ENCODE measurements around the gene MRPL28. TPM values are rescaled to one million over a fixed set of nuclear protein-coding genes. Genes with fewer than 3 reads are reported as not detected.
"Not testable (repeated sequence)": the region's sequence is repeated elsewhere in the genome, so short reads cannot be mapped to it uniquely, and the experiment has no call there.

Gene MRPL28
- total and polyA plus RNA-seq, 5 experiments from 2014 or later, result 32.4 to 66.6 (median 57.4) TPM

DNA sequence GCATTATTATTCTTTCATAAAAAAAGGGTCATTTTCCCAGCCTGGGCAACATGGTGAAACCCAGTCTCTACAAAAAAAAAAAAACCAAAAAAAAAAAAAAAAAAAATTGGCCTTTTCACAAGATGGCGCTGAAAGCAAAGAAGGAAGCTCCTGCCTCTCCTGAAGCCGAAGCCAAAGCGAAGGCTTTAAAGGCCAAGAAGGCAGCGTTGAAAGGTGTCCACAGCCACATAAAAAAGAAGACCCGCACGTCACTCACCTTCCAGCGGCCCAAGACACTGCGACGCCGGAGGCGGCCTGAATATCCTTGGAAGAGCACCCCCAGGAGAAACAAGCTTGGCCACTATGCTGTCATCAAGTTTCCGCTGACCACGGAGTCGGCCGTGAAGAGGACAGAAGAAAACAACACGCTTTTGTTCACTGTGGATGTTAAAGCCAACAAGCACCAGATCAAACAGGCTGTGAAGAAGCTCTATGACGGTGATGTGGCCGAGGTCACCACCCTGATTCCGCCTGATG, 16.4 kb upstream of the MRPL28 start:
- POLR2A ChIA-PET, result interaction anchor here (0.7 to 1.2 kb wide), 3 partner anchors 13 to 179 kb away, joined by 4 read pairs; no protein-coding TSS in a partner anchor
- no peak overlapping the region for H3K4me3 Mint-ChIP-seq

DNA sequence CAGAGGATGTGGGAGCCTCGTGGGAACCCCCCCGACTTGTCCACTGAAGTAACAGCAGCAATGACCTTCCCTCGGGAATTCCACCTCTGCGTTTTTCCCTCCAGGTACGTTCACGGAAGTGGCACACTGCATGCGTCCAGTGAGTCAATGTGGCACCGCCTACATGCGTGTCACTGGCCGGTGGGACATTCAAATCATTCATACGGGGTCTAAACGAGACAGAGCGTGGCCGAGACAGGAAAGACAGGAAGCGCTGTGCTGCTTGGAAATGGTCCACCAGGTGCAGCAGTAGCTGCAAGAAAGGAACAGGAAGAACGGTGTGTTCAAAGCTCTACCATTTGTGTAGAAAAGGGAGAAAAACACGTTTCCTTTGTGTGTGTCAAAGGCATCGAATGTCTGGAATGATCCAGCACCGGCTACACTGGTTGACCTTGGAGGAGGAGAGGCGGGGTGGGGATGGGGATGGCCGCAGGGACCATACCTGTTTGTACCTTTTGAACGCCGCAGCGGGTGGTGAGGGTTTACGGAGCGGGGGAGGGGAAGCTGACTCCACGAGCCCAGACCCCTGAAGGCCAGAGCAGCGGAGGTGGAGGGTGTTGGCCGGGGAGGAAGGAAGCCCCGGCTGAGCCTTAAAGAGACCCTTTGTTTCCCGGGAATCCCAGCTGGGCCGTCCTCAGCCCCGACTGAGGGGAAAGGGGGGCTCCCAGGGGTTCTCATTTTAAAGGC, 13.2 kb upstream of the MRPL28 start:
- Mint-ChIP-seq H3K27ac (peak overlapping the region; percentile 79 to 97 (median 90)), H3K36me3 (peaks cover 0 to 5% (median 0%) of the 10 kb centered on the region in 3 donors), H3K9me3 (no peaks in the 10 kb centered on the region), H3K4me1 (peaks cover 10 to 30% (median 26%) of the 10 kb centered on the region in 4 donors), H3K27me3 (no peaks in the 10 kb centered on the region), H3K4me3 (peak overlapping the region; percentile 87 to 96 (median 93))
- POLR2A ChIA-PET, result interaction anchor here (1.1 to 6.6 kb wide), 8 partner anchors 12 to 149 kb away, joined by 3 to 72 read pairs (median 6); partner anchors contain the start of genes DECR2, FAM234A, MRPL28 and NME4
- DNase-seq (peak in 7 of 10 donors; percentile 26 to 75 (median 50)), ATAC-seq (peak; percentile 37 to 55)

More for the DNA sequence above, 16.4 kb upstream of the MRPL28 start:
- H3K9me3 Mint-ChIP-seq, result peaks cover 0 to under 1% (median 0%) of the 10 kb centered on the region in 9 donors
- peaks cover 0 to 3% (median 0%) of the 10 kb centered on the region in 3 donors for H3K36me3 Mint-ChIP-seq
- H3K27me3 Mint-ChIP-seq, result no peaks in the 10 kb centered on the region
- peaks cover 6 to 22% (median 17%) of the 10 kb centered on the region in 4 donors for H3K4me1 Mint-ChIP-seq
- peak overlapping the region in 2 of 10 donors; percentile 14 to 40 for H3K27ac Mint-ChIP-seq
- ATAC-seq (no peak), DNase-seq (no peak)

DNA sequence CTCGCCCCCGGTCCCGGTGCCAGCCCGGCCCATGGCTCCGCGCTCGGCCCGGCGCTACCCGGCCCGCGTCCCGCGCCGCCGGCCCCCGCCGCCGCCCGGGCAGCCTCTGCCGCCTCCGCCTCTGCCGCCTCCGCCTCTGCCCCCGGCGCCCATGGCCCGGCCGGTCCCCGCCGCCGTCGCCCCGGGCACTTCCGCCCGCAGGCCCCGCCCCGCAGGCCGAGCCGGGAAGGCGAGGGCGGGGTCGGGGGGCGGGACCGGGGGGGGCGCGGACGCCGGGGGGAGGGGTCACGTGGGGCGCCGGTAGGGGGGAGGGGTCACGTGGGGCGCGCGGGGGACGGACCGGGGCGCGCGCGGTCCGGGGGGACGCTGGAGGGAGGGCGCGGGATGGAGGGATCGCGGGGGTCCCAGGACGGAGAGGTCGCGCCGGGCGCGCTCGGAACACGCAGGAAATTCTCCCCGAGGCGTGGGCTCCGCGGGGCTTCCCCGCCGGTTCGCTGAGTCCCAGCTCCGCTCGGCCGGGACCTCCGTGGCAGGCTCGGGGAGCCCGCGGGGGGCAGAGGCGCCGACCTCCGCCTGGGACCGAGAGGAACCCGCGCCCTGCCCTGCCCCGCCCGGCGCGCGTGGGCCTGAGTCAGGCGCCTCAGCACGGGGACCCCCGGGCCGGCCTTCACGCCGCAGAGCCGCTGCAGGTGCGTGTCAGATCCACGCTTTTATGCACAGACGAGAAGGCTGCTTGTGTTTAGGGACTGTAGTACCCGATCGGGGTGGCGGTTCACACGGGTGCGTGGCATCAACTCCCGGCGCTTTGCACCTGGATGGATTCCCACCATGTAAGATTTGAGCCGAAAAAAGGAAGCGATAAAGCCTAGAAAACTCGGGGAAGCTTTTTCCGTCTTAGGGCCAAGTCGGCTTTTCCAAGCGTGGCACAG, 11.7 kb upstream of the MRPL28 start, which contains the start of gene PGAP6:
PGAP6 (minus strand) TSS at position 190 of the 929 bp plus-strand sequence; CDS start at position 33, 157 bp downstream.
- Mint-ChIP-seq H3K27me3 (no peaks in the 10 kb centered on the region), H3K4me1 (peaks cover 10 to 31% (median 27%) of the 10 kb centered on the region in 4 donors), H3K36me3 (peaks cover 0 to 5% (median 0%) of the 10 kb centered on the region in 3 donors), H3K4me3 (peak within 1 kb of the TSS; percentile 87 to 96 (median 93)), H3K27ac (peak within 1 kb of the TSS; percentile 80 to 97 (median 90)), H3K9me3 (no peaks in the 10 kb centered on the region)
- POLR2A ChIA-PET, result interaction anchor here (0.7 to 6.6 kb wide), 15 partner anchors 10 to 189 kb away, joined by 3 to 72 read pairs (median 5); partner anchors contain the start of genes AXIN1, CAPN15, DECR2 and FAM234A
- peak; percentile 46 to 55 for ATAC-seq
- DNase-seq, result peak; percentile 21 to 79 (median 64)

- H3K4me1 Mint-ChIP-seq, result peaks cover 10 to 31% (median 27%) of the 10 kb centered on the region in 4 donors
- peak overlapping the region in 6 of 10 donors; percentile 43 to 88 (median 80) for H3K27ac Mint-ChIP-seq
- DNase-seq (peak in 3 of 10 donors; percentile 41 to 52 (median 46)), ATAC-seq (peak; percentile 29 to 33)
- POLR2A ChIA-PET, result interaction anchor here (0.7 to 6.6 kb wide), 8 partner anchors 10 to 190 kb away, joined by 3 to 72 read pairs (median 4); partner anchors contain the start of genes DECR2, MRPL28 and RAB11FIP3
- H3K27me3 Mint-ChIP-seq, result no peaks in the 10 kb centered on the region
- no peaks in the 10 kb centered on the region for H3K9me3 Mint-ChIP-seq
- peaks cover 0 to 4% (median 0%) of the 10 kb centered on the region in 3 donors for H3K36me3 Mint-ChIP-seq
- H3K4me3 Mint-ChIP-seq, result peak overlapping the region; percentile 50 to 91 (median 76)
Measured at GRCh38 chr16:381012-381788, 10.9 kb upstream of the MRPL28 start.

GRCh38 chr16:380762-381011, 10.3 kb upstream of the MRPL28 start:
- H3K27ac Mint-ChIP-seq, result peak overlapping the region in 9 of 10 donors; percentile 77 to 98 (median 94)
- H3K4me3 Mint-ChIP-seq, result peak overlapping the region; percentile 50 to 94 (median 86)
- peaks cover 0 to 4% (median 0%) of the 10 kb centered on the region in 3 donors for H3K36me3 Mint-ChIP-seq
- H3K27me3 Mint-ChIP-seq, result no peaks in the 10 kb centered on the region
- peaks cover 10 to 31% (median 27%) of the 10 kb centered on the region in 4 donors for H3K4me1 Mint-ChIP-seq
- no peaks in the 10 kb centered on the region for H3K9me3 Mint-ChIP-seq
- ATAC-seq (no peak), DNase-seq (no peak)
- POLR2A ChIA-PET, result interaction anchor here (0.7 to 6.6 kb wide), 7 partner anchors 9 to 190 kb away, joined by 3 to 72 read pairs (median 6); partner anchors contain the start of genes DECR2, MRPL28 and RAB11FIP3

GRCh38 chr16:379961-380761, 9.8 kb upstream of the MRPL28 start:
- peaks cover 0 to 7% (median 0%) of the 10 kb centered on the region in 3 donors for H3K36me3 Mint-ChIP-seq
- POLR2A ChIA-PET, result interaction anchor here (0.7 to 6.6 kb wide), 9 partner anchors 9 to 145 kb away, joined by 3 to 72 read pairs (median 6); partner anchors contain the start of genes AXIN1, DECR2, FAM234A and MRPL28
- peaks cover 10 to 31% (median 27%) of the 10 kb centered on the region in 4 donors for H3K4me1 Mint-ChIP-seq
- peak overlapping the region; percentile 50 to 94 (median 86) for H3K4me3 Mint-ChIP-seq
- H3K9me3 Mint-ChIP-seq, result no peaks in the 10 kb centered on the region
- ATAC-seq (peak in 1 of 2 donors; percentile 57), DNase-seq (peak in 4 of 10 donors; percentile 42 to 66 (median 46))
- peak overlapping the region; percentile 77 to 98 (median 93) for H3K27ac Mint-ChIP-seq
- no peaks in the 10 kb centered on the region for H3K27me3 Mint-ChIP-seq

GRCh38 chr16:379183-379960, 9.0 kb upstream of the MRPL28 start:
- Mint-ChIP-seq H3K27me3 (no peaks in the 10 kb centered on the region), H3K9me3 (no peaks in the 10 kb centered on the region), H3K4me1 (peaks cover 10 to 30% (median 26%) of the 10 kb centered on the region in 4 donors), H3K27ac (peak overlapping the region in 9 of 10 donors; percentile 35 to 98 (median 94)), H3K4me3 (peak overlapping the region in 9 of 10 donors; percentile 83 to 94 (median 87)), H3K36me3 (peaks cover 0 to 12% (median 0%) of the 10 kb centered on the region in 3 donors)
- POLR2A ChIA-PET, result interaction anchor here (0.6 to 6.6 kb wide), 9 partner anchors 8 to 144 kb away, joined by 4 to 72 read pairs (median 6); partner anchors contain the start of genes AXIN1, DECR2, FAM234A and MRPL28
- DNase-seq (no peak), ATAC-seq (no peak)

GRCh38 chr16:378821-379182, 8.5 kb upstream of the MRPL28 start:
- Mint-ChIP-seq H3K27ac (peak overlapping the region in 9 of 10 donors; percentile 8 to 94 (median 66)), H3K27me3 (no peaks in the 10 kb centered on the region)
- DNase-seq, result no peak

DNA sequence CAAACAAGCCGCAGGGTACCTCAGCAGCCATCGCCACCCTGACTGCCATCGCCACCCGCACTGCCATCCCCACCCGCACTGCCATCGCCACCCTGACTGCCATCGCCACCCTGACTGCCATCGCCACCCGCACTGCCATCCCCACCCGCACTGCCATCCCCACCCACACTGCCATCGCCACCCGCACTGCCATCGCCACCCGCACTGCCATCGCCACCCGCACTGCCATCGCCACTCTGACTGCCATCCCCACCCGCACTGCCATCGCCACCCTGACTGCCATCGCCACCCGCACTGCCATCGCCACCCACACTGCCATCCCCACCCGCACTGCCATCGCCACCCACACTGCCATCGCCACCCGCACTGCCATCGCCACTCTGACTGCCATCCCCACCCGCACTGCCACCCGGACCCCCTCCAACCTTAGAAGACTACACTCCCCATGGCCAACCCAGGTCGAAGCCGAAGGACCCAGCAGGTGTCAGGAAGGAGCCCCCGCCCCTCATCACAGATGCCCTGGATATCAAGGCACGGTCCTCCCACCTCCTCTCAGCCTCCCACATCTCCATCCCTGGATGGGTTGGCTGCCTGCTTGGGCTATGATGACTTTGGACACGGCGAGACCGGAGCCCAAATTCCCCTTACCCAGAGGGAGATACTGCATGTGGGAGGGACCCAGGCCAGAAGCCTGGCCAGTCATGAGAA, 7.9 kb upstream of the MRPL28 start:
- H3K9me3 Mint-ChIP-seq, result not testable (repeated sequence)

More at GRCh38 chr16:378821-379182, 8.5 kb upstream of the MRPL28 start:
- peak overlapping the region in 8 of 10 donors; percentile 11 to 87 (median 56) for H3K4me3 Mint-ChIP-seq
- H3K9me3 Mint-ChIP-seq, result no peaks in the 10 kb centered on the region
- POLR2A ChIA-PET, result interaction anchor here (0.6 to 5.3 kb wide), 6 partner anchors 8 to 127 kb away, joined by 4 to 61 read pairs (median 6); partner anchors contain the start of genes AXIN1 and MRPL28
- H3K36me3 Mint-ChIP-seq, result peaks cover 0 to 14% (median 0%) of the 10 kb centered on the region in 3 donors
- peaks cover 10 to 25% (median 21%) of the 10 kb centered on the region in 4 donors for H3K4me1 Mint-ChIP-seq
- no peak for ATAC-seq

More for the DNA sequence above, 7.9 kb upstream of the MRPL28 start:
- POLR2A ChIA-PET, result interaction anchor here (1.5 to 5.3 kb wide), 3 partner anchors 7 to 23 kb away, joined by 4 to 61 read pairs (median 22); partner anchors contain the start of gene MRPL28
- H3K4me1 Mint-ChIP-seq, result peaks cover 6 to 22% (median 16%) of the 10 kb centered on the region in 4 donors
- DNase-seq, H3K27me3 Mint-ChIP-seq, ATAC-seq: not testable (repeated sequence)
- peaks cover 0 to 19% (median 0%) of the 10 kb centered on the region in 3 donors for H3K36me3 Mint-ChIP-seq
- peak overlapping the region in 6 of 10 donors; percentile 8 to 94 (median 42) for H3K27ac Mint-ChIP-seq
- H3K4me3 Mint-ChIP-seq, result peak overlapping the region in 5 of 10 donors; percentile 11 to 84 (median 36)
